HFF-Myc (cell line): ENCODE results near the gene TEX2.
"Not testable (repeated sequence)": the region's sequence is repeated elsewhere in the genome, so short reads cannot be mapped to it uniquely, and the experiment has no call there.

Experiments used
- DNase-seq: peaks from one replicate; pipeline ENCODE4 v3.0.0-alpha.2; 2011; ENCODE audit warnings: low read depth; ENCODE audit errors: extremely low read depth
- H3K4me3 ChIP-seq: replicated peaks from 2 replicates; pipeline ENCODE4 v1.5.1; 2011; ENCODE audit warnings: low read depth, mild to moderate bottlenecking, control low read depth, low read length
- CTCF ChIP-seq: IDR thresholded peaks from 2 replicates; pipeline ENCODE4 v1.5.1; 2012; ENCODE audit warnings: mild to moderate bottlenecking, low read depth, low read length, control low read depth; ENCODE audit errors: missing control alignments

TEX2 gene

DNA sequence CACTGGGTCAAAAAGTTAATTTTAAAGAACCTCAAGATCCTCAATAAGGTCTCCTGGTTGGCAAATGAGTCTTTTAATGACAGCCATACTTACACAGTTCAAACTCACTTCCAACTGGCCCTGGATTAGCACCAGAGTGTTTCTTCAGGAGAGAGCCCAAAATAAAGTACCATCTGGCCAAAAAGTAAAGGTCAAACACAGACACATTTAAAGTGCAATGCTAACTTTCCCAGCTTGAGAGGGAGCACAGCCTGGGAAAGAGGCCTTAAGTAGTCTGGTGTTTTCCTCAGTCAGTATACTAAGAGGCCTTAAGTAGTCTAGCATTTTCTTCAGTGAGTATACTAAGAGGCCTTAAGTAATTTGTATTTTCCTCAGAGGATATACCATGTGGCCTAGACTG lies 86.5 kb downstream of the TEX2 start:
- H3K4me3 ChIP-seq, result no peak overlapping the region
- no peak for DNase-seq
- TF ChIP-seq CTCF, result no peak

DNA sequence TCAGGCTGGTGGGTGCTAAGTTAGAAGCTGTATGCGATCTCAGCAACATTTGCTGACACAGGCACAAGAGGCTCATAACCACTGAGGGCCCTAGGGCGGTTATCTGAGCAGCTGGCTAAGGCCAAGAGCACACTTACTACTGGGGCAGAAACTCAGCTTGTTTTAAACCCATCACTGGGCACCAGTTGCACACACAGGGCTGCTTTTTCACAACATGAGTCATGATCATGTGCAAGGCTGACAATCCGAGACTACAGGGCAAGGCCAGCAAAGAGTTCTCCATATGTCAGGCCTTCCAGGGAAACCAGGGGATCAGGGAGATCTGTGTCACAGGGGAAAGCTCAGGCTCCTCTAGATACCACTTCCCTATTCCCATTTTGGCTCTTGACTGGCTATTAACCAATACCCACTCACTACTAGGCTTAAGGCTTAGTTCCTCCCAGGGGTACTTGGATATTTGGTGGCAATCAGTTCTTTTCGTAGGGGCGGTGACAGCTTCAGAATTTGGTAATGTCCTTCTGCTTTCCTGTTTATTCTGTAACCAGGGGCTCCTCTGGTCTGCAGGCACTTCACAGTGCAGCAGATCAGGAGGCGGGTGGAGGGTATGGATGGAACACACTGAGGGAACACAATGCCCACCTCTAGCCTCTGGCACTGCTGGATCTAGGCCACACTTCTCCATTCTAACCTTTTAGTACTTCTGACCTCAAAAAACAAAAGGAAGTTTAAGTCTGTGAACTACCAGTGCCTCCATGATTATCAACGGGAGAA lies 88.2 kb downstream of the TEX2 start:
- no peak overlapping the region for H3K4me3 ChIP-seq
- peak; percentile 80 for DNase-seq
- TF ChIP-seq CTCF, result no peak

DNA sequence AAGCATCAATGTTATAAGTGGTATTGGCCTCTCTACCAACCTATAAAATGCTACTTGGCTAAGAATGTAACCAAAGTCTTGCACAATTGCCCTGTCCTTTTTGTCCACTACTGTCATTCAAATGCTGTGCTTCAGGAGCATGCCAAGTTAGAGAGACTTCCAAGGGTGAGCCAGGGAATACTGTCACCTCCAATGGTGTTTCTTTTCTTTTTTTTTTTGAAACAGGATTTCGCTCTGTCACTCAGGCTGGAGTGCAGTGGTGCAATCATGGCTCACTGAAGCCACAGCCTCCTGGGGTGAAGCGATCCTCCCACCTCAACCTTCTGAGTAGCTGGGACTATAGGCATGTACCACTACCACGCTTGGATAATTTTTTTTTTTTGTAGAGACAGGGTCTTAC lies 89.4 kb downstream of the TEX2 start:
- H3K4me3 ChIP-seq, result no peak overlapping the region
- DNase-seq, result no peak
- TF ChIP-seq CTCF, result no peak

- no peak overlapping the region for H3K4me3 ChIP-seq
- DNase-seq, result no peak
- no peak for TF ChIP-seq CTCF
Measured at GRCh38 chr17:64172510-64172909, 90.5 kb downstream of the TEX2 start.

GRCh38 chr17:64171041-64171440 lies 92.0 kb downstream of the TEX2 start:
- no peak overlapping the region for H3K4me3 ChIP-seq
- no peak for DNase-seq
- TF ChIP-seq CTCF, result no peak

DNA sequence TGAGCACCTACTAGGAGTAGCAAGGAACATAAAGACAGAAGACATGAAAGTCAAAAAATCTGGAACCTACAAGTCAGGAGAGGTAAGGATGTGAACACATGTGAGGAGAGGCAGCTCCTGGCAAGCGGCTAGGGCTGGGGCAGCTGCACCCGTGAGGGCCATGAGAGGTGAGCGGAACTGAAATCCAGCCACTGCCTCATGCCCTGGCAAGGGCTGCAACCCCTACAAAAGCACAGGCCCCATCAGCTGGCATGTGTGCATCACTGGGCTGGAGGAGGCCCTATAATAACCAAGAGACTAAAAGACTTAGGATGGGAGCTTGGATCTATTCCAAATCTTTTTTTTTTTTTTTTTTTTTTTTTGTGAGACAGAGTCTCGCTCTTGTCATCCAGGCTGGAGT lies 92.8 kb downstream of the TEX2 start:
- DNase-seq, result no peak
- no peak for TF ChIP-seq CTCF
- H3K4me3 ChIP-seq, result no peak overlapping the region

DNA sequence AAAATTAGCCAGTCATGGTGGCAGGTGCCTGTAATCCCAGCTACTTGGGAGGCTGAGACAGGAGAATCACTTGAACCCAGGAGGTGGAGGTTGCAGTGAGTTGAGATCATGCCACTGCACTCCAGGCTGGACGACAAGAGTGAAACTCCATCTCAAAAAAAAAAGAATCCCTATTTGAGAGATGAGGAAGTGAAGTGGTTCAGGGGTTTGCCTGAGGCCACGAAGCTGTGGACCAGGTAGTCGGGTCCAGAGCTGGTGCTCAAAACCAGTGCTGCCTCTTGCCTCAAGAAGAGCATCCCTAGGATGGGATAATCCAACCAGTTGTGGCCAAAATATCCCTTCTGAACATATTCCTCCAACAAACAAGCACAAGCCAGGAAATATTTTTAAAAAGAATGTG lies 95.4 kb downstream of the TEX2 start:
- not testable (repeated sequence) for H3K4me3 ChIP-seq, DNase-seq
